C4-2B (cell line): Measurements from ENCODE around the gene PARD3B.

Source experiments
- CTCF ChIP-seq: fragments of 450-650 bp; conservative IDR thresholded peaks from 2 replicates; pipeline ENCODE4 v1.5.1; 2017; ENCODE audit warnings: mild to moderate bottlenecking
- ZFX ChIP-seq: fragments of 450-650 bp; IDR thresholded peaks from 2 replicates; pipeline ENCODE4 v1.6.1; 2017

GRCh38 chr2:205094031-205094430 lies 548.8 kb downstream of the PARD3B start:
- TF ChIP-seq CTCF (no peak), ZFX (no peak)
